Measurements from ENCODE around the gene CCDC134.

DNA sequence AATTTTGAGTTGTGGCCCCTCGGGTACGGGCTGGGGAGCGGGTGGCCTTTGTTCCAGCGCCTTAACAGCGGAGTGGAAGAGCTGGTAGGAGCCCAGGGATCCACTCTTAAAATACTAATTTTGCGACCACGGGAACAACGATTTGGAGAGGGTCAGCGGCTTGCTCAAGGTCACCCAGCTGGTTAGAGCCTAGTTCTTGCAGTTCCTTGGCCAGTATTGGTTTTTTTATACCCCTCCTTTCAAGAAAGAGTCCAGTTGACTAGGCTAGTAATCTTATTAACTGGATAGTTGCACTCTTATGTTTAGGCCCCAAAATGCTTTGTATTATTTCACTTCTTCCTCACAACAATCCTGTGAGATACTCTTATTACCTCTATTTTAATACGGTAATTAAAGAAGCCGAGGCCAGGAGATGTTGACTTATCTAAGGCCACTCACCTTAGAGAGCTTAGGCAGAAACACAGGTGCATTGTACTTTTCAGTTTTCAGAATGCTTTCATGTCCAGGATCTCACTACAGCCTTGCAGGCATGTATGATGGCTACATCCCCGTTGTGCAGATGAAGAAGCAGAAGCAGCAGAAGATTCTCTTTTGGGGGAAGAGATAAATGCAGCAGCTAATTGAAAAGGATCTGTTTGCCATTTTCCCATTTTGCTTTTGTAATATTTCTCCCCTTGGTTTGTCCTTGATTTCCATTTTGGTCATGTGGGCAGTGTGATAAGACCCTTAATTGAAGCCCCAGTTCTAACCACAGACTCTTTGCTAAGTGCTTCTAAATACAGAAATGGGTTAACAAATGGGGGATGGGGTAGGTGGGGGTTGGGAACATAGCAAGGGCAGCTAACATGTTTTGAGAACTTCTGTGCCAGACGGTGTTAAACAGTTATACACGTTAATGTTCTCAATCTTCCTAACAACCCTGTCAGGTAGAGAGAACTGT is 33.8 kb downstream of the CCDC134 start:
- no peak for TF ChIP-seq ARNT (IDR thresholded peaks at IDR 0.05)
- TF ChIP-seq, protein P1, sequence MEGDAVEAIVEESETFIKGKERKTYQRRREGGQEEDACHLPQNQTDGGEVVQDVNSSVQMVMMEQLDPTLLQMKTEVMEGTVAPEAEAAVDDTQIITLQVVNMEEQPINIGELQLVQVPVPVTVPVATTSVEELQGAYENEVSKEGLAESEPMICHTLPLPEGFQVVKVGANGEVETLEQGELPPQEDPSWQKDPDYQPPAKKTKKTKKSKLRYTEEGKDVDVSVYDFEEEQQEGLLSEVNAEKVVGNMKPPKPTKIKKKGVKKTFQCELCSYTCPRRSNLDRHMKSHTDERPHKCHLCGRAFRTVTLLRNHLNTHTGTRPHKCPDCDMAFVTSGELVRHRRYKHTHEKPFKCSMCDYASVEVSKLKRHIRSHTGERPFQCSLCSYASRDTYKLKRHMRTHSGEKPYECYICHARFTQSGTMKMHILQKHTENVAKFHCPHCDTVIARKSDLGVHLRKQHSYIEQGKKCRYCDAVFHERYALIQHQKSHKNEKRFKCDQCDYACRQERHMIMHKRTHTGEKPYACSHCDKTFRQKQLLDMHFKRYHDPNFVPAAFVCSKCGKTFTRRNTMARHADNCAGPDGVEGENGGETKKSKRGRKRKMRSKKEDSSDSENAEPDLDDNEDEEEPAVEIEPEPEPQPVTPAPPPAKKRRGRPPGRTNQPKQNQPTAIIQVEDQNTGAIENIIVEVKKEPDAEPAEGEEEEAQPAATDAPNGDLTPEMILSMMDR (IDR thresholded peaks at IDR 0.05 in 2 of 3, conservative IDR thresholded peaks at IDR 0.05 in 1 of 3; ENCODE audit: insufficient read depth in 2 of 3, low read depth in 1 of 3, low read length in 3 of 3), result no peak

Measured in K562 (cell line).